IMR-90 (cell line): ENCODE results near the gene HCK. TPM values are rescaled to one million over a fixed set of nuclear protein-coding genes. Genes with fewer than 3 reads are reported as not detected.
A peak's percentile ranks its signal among the peaks of the same experiment; 100 is the strongest.

Source experiments
- ATAC-seq: fragments of 200-7000 bp; cut with Tn5 transposase; 2 replicates; pipeline ENCODE4 v1.9.1; 2020; ENCODE audit warnings: low read depth, mild to moderate bottlenecking, moderate library complexity
- BruUV-seq: library from RNA; stranded (reverse); fragments of 400-500 nt; replicated peaks from 2 replicates; lab custom pipeline; 2021; lab: Mats Ljungman, UMichigan
- CTCF ChIA-PET: fragments of 300-600 bp; formaldehyde crosslinking; extraction: SDS; loops from one replicate; lab custom pipeline; 2021; ENCODE audit warnings: antibody characterized with exemption; lab: Yijun Ruan, JAX
- POLR2A ChIA-PET: fragments of 300-600 bp; sonication (Branson Sonifier 250); formaldehyde crosslinking; loops from one replicate; lab custom pipeline; 2022; ENCODE audit warnings: antibody characterized with exemption; ENCODE audit not compliant: unreplicated experiment; lab: Charles Lee
- DNase-seq: peaks from one replicate; pipeline ENCODE4 v3.0.0; 2013
- H2AFZ ChIP-seq: replicated peaks from 2 replicates; pipeline ENCODE3; 2013; ENCODE audit warnings: low read length, mild to moderate bottlenecking; ENCODE audit not compliant: poor library complexity
- H2AK5ac ChIP-seq: 2 replicates; pipeline ENCODE4 v1.6.1; 2013; ENCODE audit warnings: low read depth, low read length, inconsistent platforms
- H2AK9ac ChIP-seq: replicated peaks from 2 replicates; pipeline ENCODE3; 2013; ENCODE audit warnings: mild to moderate bottlenecking, low read depth, low read length, moderate library complexity; ENCODE audit not compliant: poor library complexity
- H2BK120ac ChIP-seq: 2 replicates; pipeline ENCODE4 v1.6.1; 2013; ENCODE audit warnings: low read depth, low read length, inconsistent platforms
- H2BK15ac ChIP-seq: 3 replicates; pipeline ENCODE4 v1.6.1; 2013; ENCODE audit warnings: low read depth, low read length, inconsistent platforms
- H2BK20ac ChIP-seq: 2 replicates; pipeline ENCODE4 v1.6.1; 2013; ENCODE audit warnings: low read depth, mild to moderate bottlenecking, inconsistent platforms, low read length, moderate library complexity
- H2BK5ac ChIP-seq: 2 replicates; pipeline ENCODE4 v1.6.1; 2013; ENCODE audit warnings: mild to moderate bottlenecking, low read depth, low read length, inconsistent platforms; ENCODE audit not compliant: poor library complexity, severe bottlenecking
- H3K14ac ChIP-seq: replicated peaks from 2 replicates; pipeline ENCODE4 v1.6.1; 2013; ENCODE audit warnings: low read depth, low read length, inconsistent platforms
- H3K18ac ChIP-seq: 2 replicates; pipeline ENCODE4 v1.6.1; 2013; ENCODE audit warnings: low read depth, low read length, control low read depth
- H3K23ac ChIP-seq: 2 replicates; pipeline ENCODE4 v1.6.1; 2013; ENCODE audit warnings: low read depth, low read length, inconsistent platforms
- H3K27ac ChIP-seq: 2 replicates; pipeline ENCODE4 v1.5.1; 2013; ENCODE audit warnings: mild to moderate bottlenecking, control low read depth, low read length; ENCODE audit not compliant: insufficient read depth
- H3K27me3 ChIP-seq: 2 replicates; pipeline ENCODE4 v1.6.1; 2013; ENCODE audit warnings: low read length; ENCODE audit not compliant: control insufficient read depth, insufficient read depth
- H3K36me3 ChIP-seq: 2 replicates; pipeline ENCODE4 v1.6.1; 2013; ENCODE audit warnings: low read length, mixed read lengths; ENCODE audit not compliant: control insufficient read depth, insufficient read depth
- H3K4ac ChIP-seq: 2 replicates; pipeline ENCODE4 v1.6.1; 2013; ENCODE audit warnings: low read depth, low read length, inconsistent platforms
- H3K4me1 ChIP-seq: 2 replicates; pipeline ENCODE4 v1.6.1; 2013; ENCODE audit warnings: low read length, mixed read lengths; ENCODE audit not compliant: control insufficient read depth, insufficient read depth
- H3K4me2 ChIP-seq: 2 replicates; pipeline ENCODE4 v1.6.1; 2013; ENCODE audit warnings: low read depth, mild to moderate bottlenecking, control low read depth, low read length, moderate library complexity
- H3K4me3 ChIP-seq: 2 replicates; pipeline ENCODE4 v1.5.1; 2013; ENCODE audit warnings: low read depth, mild to moderate bottlenecking, control low read depth, low read length, moderate library complexity; ENCODE audit not compliant: insufficient read depth
- H3K56ac ChIP-seq: 2 replicates; pipeline ENCODE4 v1.6.1; 2013; ENCODE audit warnings: low read length, inconsistent platforms; ENCODE audit not compliant: insufficient read depth; ENCODE audit errors: extremely low read depth
- H3K79me1 ChIP-seq, 2 experiments: 2 replicates each; pipeline ENCODE4 v1.6.1; 2013; ENCODE audit warnings: low read length in 2 of 2, inconsistent platforms in 1 of 2, low read depth in 1 of 2
- H3K9ac ChIP-seq: 2 replicates; pipeline ENCODE4 v1.6.1; 2013; ENCODE audit warnings: low read depth, low read length, control low read depth
- H3K9me1 ChIP-seq: 2 replicates; pipeline ENCODE4 v1.6.1; 2013; ENCODE audit warnings: low read length, inconsistent platforms; ENCODE audit not compliant: insufficient read depth
- H3K9me3 ChIP-seq: 2 replicates; pipeline ENCODE4 v1.6.1; 2013; ENCODE audit warnings: low read length; ENCODE audit not compliant: control insufficient read depth, insufficient read depth
- H4K20me1 ChIP-seq: 2 replicates; pipeline ENCODE4 v1.6.1; 2013; ENCODE audit warnings: low read length, inconsistent platforms; ENCODE audit not compliant: insufficient read depth
- H4K5ac ChIP-seq: 2 replicates; pipeline ENCODE4 v1.6.1; 2013; ENCODE audit warnings: mild to moderate bottlenecking, low read depth, low read length, control low read depth
- H4K8ac ChIP-seq, 2 experiments: 2 replicates each; pipeline ENCODE4 v1.6.1; 2013; ENCODE audit warnings: low read depth in 2 of 2, low read length in 2 of 2, control low read depth in 1 of 2, inconsistent platforms in 1 of 2
- H4K91ac ChIP-seq: 2 replicates; pipeline ENCODE4 v1.6.1; 2013; ENCODE audit warnings: low read depth, low read length, inconsistent platforms; ENCODE audit not compliant: insufficient read depth
- CEBPB ChIP-seq: IDR thresholded peaks from 2 replicates; pipeline ENCODE4 v1.6.1; 2012; ENCODE audit warnings: low read depth, low read length, improper control_type of control experiment
- FOS ChIP-seq: fragments of 150-350 bp; IDR thresholded peaks from 2 replicates; pipeline ENCODE4 v1.6.1; 2016; ENCODE audit warnings: low read depth, low read length
- MAFK ChIP-seq: IDR thresholded peaks from 2 replicates; pipeline ENCODE4 v1.6.1; 2012; ENCODE audit warnings: low read depth, low read length, improper control_type of control experiment
- POLR2A ChIP-seq: IDR thresholded peaks from 2 replicates; pipeline ENCODE4 v1.6.1; 2012; ENCODE audit warnings: mild to moderate bottlenecking, low read depth, low read length
- RCOR1 ChIP-seq: IDR thresholded peaks from 2 replicates; pipeline ENCODE4 v1.6.1; 2012; ENCODE audit warnings: mild to moderate bottlenecking, low read length, improper control_type of control experiment; ENCODE audit not compliant: insufficient replicate concordance
- dilution Hi-C: fragments of 300-500 bp; cut with HindIII; formaldehyde crosslinking; loops from one replicate; pipeline ENCODE4 v1.14.3; 2018; ENCODE audit warnings: low sequenced_read_pairs; ENCODE audit not compliant: unreplicated experiment
- in situ Hi-C: fragments of 300-500 bp; cut with MboI; formaldehyde crosslinking; loops from 3 replicates; pipeline ENCODE4 v1.14.3; 2019; ENCODE audit warnings: low sequenced_read_pairs, inconsistent platforms, mixed read lengths
- intact Hi-C: fragments of 100-400 bp; cut with micrococcal nuclease; formaldehyde crosslinking; loops from 2 replicates; pipeline ENCODE4 v1.10.0; 2022
- polyA plus RNA-seq, 3 experiments: library from polyadenylated mRNA; depleted of rRNA; stranded (reverse); fragments of >200 nt; gene quantifications; 2 replicates each; pipeline ENCODE4 v1.2.3, GENCODE V29; 2012; ENCODE audit warnings: low replicate concordance in 1 of 3
- total RNA-seq: library from RNA; depleted of rRNA; stranded (reverse); fragments of >200 nt; gene quantifications from 2 replicates; pipeline ENCODE4 v1.2.3, GENCODE V29; 2012
- TF ChIP-seq, protein P1 (sequence below): fragments of 150-350 bp; IDR thresholded peaks from 2 replicates; pipeline ENCODE4 v1.6.1; 2016; ENCODE audit warnings: low read depth, mild to moderate bottlenecking, low read length, moderate library complexity, borderline replicate concordance
- TF ChIP-seq, protein P2 (sequence below): conservative IDR thresholded peaks from 2 replicates; pipeline ENCODE4 v1.5.1; 2012; ENCODE audit warnings: mild to moderate bottlenecking, low read depth, low read length, improper control_type of control experiment
- TF ChIP-seq, protein P3 (sequence below): fragments of 150-350 bp; IDR thresholded peaks from 2 replicates; pipeline ENCODE4 v1.6.1; 2017; ENCODE audit warnings: mild to moderate bottlenecking, antibody characterized with exemption, low read length, low read depth

HCK gene
- total and polyA plus RNA-seq, 2 of the 4 experiments (the other 2 are of a cell fraction), result not detected

DNA sequence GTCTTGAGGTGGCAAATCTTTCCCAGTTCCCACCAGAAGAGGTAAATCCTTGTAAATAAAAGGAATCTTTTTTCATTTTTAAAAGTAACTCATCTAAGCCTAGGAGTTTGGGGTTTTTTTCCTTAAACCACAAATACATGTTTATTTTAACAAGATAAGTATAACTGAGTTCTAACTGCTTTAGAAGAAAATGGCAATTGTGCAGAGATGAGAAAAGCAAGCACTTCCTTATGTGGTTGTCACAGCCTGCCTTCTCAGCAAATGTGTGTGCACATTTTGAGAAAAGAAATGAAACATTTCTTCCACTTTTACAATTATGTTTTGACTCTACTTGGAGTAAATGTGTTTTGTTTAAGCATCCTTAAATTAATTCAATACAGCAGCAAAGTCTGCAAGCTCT is 17.7 kb downstream of the HCK start:
- in situ Hi-C loops, result no loop called here
- H3K4me3 ChIP-seq, result no peak overlapping the region
- H3K4me2 ChIP-seq, result no peak overlapping the region

More for the DNA sequence above, 17.7 kb downstream of the HCK start:
- peak; percentile 25 for ATAC-seq
- Histone ChIP-seq H3K9me3 (no peaks in the 10 kb centered on the region), H4K91ac (peak overlapping the region; percentile 11; the same call in 1 of the 2 replicates), H2BK120ac (peak overlapping the region; percentile 72; the same call in 1 of the 2 replicates), H2AFZ (no peak overlapping the region), H2AK5ac (0 out of 2 replicates have a peak overlapping the region, but pooled peaks have one; percentile 27), H3K27me3 (peaks cover 10% of the 10 kb centered on the region), H2BK5ac (no peak overlapping the region), H2BK15ac (no peak overlapping the region), H4K8ac (no peak overlapping the region), H4K5ac (no peak overlapping the region), H3K18ac (no peak overlapping the region), H3K79me1 (no peaks in the 10 kb centered on the region), H3K4ac (0 out of 2 replicates have a peak overlapping the region, but pooled peaks have one; percentile 59), H3K23ac (no peak overlapping the region), H4K20me1 (peaks cover 9% of the 10 kb centered on the region; the same call in 1 of the 2 replicates), H3K4me1 (peaks cover 10% of the 10 kb centered on the region), H3K27ac (no peak overlapping the region), H3K36me3 (no peaks in the 10 kb centered on the region), H3K9ac (no peak overlapping the region), H3K14ac (no peak overlapping the region), H2BK20ac (no peak overlapping the region), H2AK9ac (no peak overlapping the region), H3K56ac (no peak overlapping the region), H3K9me1 (peaks cover 15% of the 10 kb centered on the region)
- ChIA-PET CTCF (interaction anchor here (0.5 kb wide), 1 partner anchor 596 kb away, joined by 4 read pairs; no protein-coding TSS in a partner anchor), POLR2A (no interaction called here)
- intact Hi-C loops, result loop anchor here (2.0 kb wide), 1 partner anchor 39 kb away; no protein-coding TSS in a partner anchor
- no TSS peak for BruUV-seq
- TF ChIP-seq MAFK (peak; percentile 46; the same call in 1 of the 2 replicates), RCOR1 (no peak), FOS (no peak), POLR2A (no peak), CEBPB (no peak)
- TF ChIP-seq, protein P1, sequence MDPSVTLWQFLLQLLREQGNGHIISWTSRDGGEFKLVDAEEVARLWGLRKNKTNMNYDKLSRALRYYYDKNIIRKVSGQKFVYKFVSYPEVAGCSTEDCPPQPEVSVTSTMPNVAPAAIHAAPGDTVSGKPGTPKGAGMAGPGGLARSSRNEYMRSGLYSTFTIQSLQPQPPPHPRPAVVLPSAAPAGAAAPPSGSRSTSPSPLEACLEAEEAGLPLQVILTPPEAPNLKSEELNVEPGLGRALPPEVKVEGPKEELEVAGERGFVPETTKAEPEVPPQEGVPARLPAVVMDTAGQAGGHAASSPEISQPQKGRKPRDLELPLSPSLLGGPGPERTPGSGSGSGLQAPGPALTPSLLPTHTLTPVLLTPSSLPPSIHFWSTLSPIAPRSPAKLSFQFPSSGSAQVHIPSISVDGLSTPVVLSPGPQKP, result no peak
- TF ChIP-seq, protein P2, sequence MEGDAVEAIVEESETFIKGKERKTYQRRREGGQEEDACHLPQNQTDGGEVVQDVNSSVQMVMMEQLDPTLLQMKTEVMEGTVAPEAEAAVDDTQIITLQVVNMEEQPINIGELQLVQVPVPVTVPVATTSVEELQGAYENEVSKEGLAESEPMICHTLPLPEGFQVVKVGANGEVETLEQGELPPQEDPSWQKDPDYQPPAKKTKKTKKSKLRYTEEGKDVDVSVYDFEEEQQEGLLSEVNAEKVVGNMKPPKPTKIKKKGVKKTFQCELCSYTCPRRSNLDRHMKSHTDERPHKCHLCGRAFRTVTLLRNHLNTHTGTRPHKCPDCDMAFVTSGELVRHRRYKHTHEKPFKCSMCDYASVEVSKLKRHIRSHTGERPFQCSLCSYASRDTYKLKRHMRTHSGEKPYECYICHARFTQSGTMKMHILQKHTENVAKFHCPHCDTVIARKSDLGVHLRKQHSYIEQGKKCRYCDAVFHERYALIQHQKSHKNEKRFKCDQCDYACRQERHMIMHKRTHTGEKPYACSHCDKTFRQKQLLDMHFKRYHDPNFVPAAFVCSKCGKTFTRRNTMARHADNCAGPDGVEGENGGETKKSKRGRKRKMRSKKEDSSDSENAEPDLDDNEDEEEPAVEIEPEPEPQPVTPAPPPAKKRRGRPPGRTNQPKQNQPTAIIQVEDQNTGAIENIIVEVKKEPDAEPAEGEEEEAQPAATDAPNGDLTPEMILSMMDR, result no peak
- TF ChIP-seq, protein P3, sequence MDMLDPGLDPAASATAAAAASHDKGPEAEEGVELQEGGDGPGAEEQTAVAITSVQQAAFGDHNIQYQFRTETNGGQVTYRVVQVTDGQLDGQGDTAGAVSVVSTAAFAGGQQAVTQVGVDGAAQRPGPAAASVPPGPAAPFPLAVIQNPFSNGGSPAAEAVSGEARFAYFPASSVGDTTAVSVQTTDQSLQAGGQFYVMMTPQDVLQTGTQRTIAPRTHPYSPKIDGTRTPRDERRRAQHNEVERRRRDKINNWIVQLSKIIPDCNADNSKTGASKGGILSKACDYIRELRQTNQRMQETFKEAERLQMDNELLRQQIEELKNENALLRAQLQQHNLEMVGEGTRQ, result no peak
- dilution Hi-C loops, result no loop called here
- peak; percentile 69 for DNase-seq
